Esophagus squamous epithelium (tissue), 4 donors: ENCODE data around the gene TSPAN14.

ENCODE experiments used
- POLR2A ChIP-seq, 4 donors: fragments of 450-650 bp; IDR thresholded peaks; one replicate each; pipeline ENCODE4 v1.6.1; 2017; ENCODE audit warnings: antibody characterized with exemption in 4 of 4, mild to moderate bottlenecking in 4 of 4, moderate library complexity in 3 of 4
- TF ChIP-seq, protein P1 (sequence below), 6 experiments: fragments of 450-650 bp in 4 of 6; fragments of 200-600 bp in 2 of 6; sonication (generic) in 2 of 6; IDR thresholded peaks; one replicate each; pipeline ENCODE4 v1.5.1; 2016 to 2019; ENCODE audit warnings: antibody characterized with exemption in 6 of 6, mild to moderate bottlenecking in 4 of 6, moderate library complexity in 4 of 6

DNA sequence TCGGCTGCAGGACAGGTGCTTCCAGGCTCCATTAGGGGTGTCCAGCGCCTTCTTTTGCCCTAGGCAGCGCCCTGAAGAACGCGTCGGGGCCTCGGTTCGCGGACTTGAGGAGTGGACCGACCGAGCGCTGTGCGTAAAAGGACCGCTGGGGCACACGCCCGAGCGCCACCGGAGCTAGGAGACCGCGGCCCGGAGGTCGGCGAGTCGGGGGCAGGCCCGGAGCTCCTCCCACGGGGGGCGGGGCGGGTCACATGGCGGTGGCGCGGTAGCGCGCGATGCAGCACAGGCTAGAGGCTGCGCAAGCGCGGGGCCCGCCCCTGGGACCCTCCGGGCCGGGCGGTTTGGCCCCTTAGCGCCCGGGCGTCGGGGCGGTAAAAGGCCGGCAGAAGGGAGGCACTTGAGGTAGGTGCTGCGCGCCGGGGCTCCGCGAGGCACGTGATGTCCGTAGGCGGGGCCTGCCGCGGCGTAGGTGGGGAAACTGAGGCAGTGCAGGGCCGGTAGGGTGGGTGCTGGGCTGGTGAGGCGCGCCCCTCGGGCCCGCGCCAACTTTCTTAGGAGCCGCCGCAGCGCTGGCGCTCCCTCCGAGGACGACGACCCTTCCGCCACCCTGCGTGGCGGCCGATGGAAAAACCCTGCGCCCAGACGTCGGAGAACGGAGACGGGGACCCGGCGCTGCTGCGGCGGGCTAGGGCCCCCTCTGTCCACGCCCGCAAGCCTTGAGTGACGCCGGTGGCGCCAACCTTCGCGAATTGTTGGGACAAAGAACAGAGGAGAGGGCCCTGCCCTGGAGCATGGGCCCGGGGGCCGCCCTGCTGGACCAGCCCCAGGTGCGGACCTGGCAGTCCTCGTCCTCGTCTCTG, 45.6 kb upstream of the TSPAN14 start, which contains the start of gene PRXL2A:
- TF ChIP-seq, protein P1, sequence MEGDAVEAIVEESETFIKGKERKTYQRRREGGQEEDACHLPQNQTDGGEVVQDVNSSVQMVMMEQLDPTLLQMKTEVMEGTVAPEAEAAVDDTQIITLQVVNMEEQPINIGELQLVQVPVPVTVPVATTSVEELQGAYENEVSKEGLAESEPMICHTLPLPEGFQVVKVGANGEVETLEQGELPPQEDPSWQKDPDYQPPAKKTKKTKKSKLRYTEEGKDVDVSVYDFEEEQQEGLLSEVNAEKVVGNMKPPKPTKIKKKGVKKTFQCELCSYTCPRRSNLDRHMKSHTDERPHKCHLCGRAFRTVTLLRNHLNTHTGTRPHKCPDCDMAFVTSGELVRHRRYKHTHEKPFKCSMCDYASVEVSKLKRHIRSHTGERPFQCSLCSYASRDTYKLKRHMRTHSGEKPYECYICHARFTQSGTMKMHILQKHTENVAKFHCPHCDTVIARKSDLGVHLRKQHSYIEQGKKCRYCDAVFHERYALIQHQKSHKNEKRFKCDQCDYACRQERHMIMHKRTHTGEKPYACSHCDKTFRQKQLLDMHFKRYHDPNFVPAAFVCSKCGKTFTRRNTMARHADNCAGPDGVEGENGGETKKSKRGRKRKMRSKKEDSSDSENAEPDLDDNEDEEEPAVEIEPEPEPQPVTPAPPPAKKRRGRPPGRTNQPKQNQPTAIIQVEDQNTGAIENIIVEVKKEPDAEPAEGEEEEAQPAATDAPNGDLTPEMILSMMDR (IDR thresholded peaks at IDR 0.05): peak in 2 of 6 experiments; percentile 7 to 9
- peak in 2 of 4 donors; percentile 42 to 66 for TF ChIP-seq POLR2A (IDR thresholded peaks at IDR 0.05)
